Limb (tissue), 2 donors: ENCODE data around the gene ADARB2.

Experiments used
- DNase-seq, 2 donors: peaks; one replicate each; pipeline ENCODE4 v3.0.0-alpha.2; 2016; ENCODE audit errors: extremely low spot score in 2 of 2

Gene ADARB2

GRCh38 chr10:1399431-1400100, 337.8 kb downstream of the ADARB2 start:
- DNase-seq, result peak in 1 of 2 donors; percentile 8

GRCh38 chr10:1398626-1399410, 338.5 kb downstream of the ADARB2 start:
- DNase-seq, result peak in 1 of 2 donors; percentile 11

- peak in 1 of 2 donors; percentile 15 for DNase-seq
Observed at GRCh38 chr10:1398116-1398515, 339.2 kb downstream of the ADARB2 start.

GRCh38 chr10:1396297-1396635, 341.1 kb downstream of the ADARB2 start:
- DNase-seq, result no peak

- no peak for DNase-seq
Observed at GRCh38 chr10:1395481-1396296, 341.6 kb downstream of the ADARB2 start.

GRCh38 chr10:1395025-1395480, 342.3 kb downstream of the ADARB2 start:
- DNase-seq, result no peak

- no peak for DNase-seq
Observed at GRCh38 chr10:1394155-1394912, 343.0 kb downstream of the ADARB2 start.

GRCh38 chr10:1393481-1393880, 343.8 kb downstream of the ADARB2 start:
- no peak for DNase-seq

- no peak for DNase-seq
Observed at GRCh38 chr10:1392127-1392526, 345.2 kb downstream of the ADARB2 start.

- no peak for DNase-seq
Observed at GRCh38 chr10:1390200-1390599, 347.1 kb downstream of the ADARB2 start.

GRCh38 chr10:1384026-1384425, 353.3 kb downstream of the ADARB2 start:
- DNase-seq, result no peak

- DNase-seq, result no peak
Observed at GRCh38 chr10:1382711-1383110, 354.6 kb downstream of the ADARB2 start.

- no peak for DNase-seq
Observed at GRCh38 chr10:1381339-1381738, 356.0 kb downstream of the ADARB2 start.

- DNase-seq, result no peak
Observed at GRCh38 chr10:1380088-1380671, 357.1 kb downstream of the ADARB2 start.

GRCh38 chr10:1379601-1380000, 357.7 kb downstream of the ADARB2 start:
- no peak for DNase-seq

- no peak for DNase-seq
Observed at GRCh38 chr10:1378473-1378872, 358.9 kb downstream of the ADARB2 start.

- DNase-seq, result no peak
Observed at GRCh38 chr10:1377740-1378397, 359.5 kb downstream of the ADARB2 start.

- DNase-seq, result no peak
Observed at GRCh38 chr10:1377231-1377630, 360.1 kb downstream of the ADARB2 start.

- DNase-seq, result no peak
Observed at GRCh38 chr10:1376384-1376945, 360.9 kb downstream of the ADARB2 start.
